ENCODE measurements around the gene TMCC3. TPM values are rescaled to one million over a fixed set of nuclear protein-coding genes. Genes with fewer than 3 reads are reported as not detected.

Gene TMCC3
- polyA plus RNA-seq, 1 donor from 2014 or later = 1.9 TPM

GRCh38 chr12:94588346-94588745 lies 62.0 kb downstream of the TMCC3 start:
- H3K4me3 ChIP-seq (ENCODE audit: low read length) = no peak overlapping the region
- H3K9me3 ChIP-seq (ENCODE audit: low read length) = no peaks in the 10 kb centered on the region
- no peaks in the 10 kb centered on the region for H4K20me1 ChIP-seq (ENCODE audit: insufficient read depth)
- TF ChIP-seq TAF1 (IDR thresholded peaks at IDR 0.05; ENCODE audit: low read depth) = no peak
- TF ChIP-seq SMC3 (conservative IDR thresholded peaks at IDR 0.05; ENCODE audit: poor library complexity) = no peak
- no peak for TF ChIP-seq RAD21 (conservative IDR thresholded peaks at IDR 0.05)
- TF ChIP-seq POLR2AphosphoS5 (IDR thresholded peaks at IDR 0.05) = no peak
- no peak for TF ChIP-seq REST (IDR thresholded peaks at IDR 0.05; ENCODE audit: borderline replicate concordance)
- no peak for TF ChIP-seq EZH2 (IDR thresholded peaks at IDR 0.05; ENCODE audit: borderline replicate concordance, insufficient read depth, low read length, poor library complexity, severe bottlenecking)
- no peak for TF ChIP-seq MXI1 (conservative IDR thresholded peaks at IDR 0.05; ENCODE audit: poor library complexity, severe bottlenecking)
- TF ChIP-seq EP300 (conservative IDR thresholded peaks at IDR 0.05; ENCODE audit: poor library complexity, severe bottlenecking) = no peak
- TF ChIP-seq CTCF (IDR thresholded peaks at IDR 0.05; ENCODE audit: poor library complexity, severe bottlenecking) = no peak
- H3K27ac ChIP-seq (ENCODE audit: low read length) = no peak overlapping the region
- H3K36me3 ChIP-seq (ENCODE audit: insufficient read depth, low read length) = no peaks in the 10 kb centered on the region
- H3F3A ChIP-seq (ENCODE audit: insufficient read depth, low read length, poor library complexity, severe bottlenecking) = no peaks in the 10 kb centered on the region
- H3K27me3 ChIP-seq (ENCODE audit: insufficient read depth, low read depth, low read length) = no peaks in the 10 kb centered on the region
- no peak overlapping the region for H3K9ac ChIP-seq (ENCODE audit: low read length)
- no peak overlapping the region for H2AFZ ChIP-seq (ENCODE audit: low read depth, low read length)
- no peaks in the 10 kb centered on the region for H3K79me2 ChIP-seq (replicated peaks; ENCODE audit: insufficient read depth, low read length)
- H3K9me2 ChIP-seq (ENCODE audit: insufficient read depth, low read length) = no peaks in the 10 kb centered on the region
- no peak overlapping the region for H3K4me2 ChIP-seq (ENCODE audit: low read length)

DNA sequence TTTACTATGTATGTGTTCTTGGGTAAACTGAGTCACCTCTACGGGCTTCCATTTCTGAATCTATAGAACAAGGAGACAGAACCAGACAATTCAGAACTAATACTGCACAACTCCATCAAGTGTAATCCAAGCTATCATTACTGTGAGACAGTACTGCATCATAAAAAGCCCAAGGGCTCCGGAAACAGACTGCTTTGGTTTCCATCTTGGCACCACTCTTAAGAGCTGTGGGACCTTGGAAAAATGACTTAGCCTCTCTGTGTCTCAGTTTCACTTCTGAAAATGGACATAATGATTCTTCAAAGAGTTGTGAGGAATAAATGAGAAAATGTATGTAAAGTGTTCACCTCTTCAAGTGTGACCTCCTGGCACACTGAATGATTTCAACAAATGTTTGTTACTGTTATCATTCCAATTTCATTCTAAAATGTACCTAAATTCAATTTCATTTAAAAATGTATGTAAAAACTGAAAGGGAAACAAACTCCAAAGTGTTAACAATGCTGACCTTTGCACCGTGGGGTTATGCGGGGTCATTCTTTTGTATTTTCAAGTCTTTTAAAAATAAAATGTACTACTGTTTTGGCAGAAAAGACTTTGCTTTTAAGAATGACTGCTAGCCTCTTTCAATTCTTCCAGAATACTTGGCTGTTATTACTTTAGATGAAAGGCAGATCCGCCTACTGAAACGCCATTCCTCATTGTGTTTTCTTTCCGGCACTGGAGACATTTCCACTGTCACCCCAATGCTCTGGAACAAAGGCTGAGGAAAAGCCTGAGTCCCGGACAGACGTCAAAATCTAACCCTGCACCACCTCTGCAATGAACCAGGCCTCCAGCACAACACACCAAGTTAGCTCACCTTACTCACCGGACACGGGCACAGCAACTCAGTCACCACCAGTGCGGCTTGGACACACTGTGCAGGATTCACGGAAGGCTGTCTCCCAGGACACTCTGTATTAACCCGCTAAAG lies 62.8 kb downstream of the TMCC3 start:
- Histone ChIP-seq H3F3A (ENCODE audit: insufficient read depth, low read length, poor library complexity, severe bottlenecking) (no peaks in the 10 kb centered on the region), H3K9me2 (ENCODE audit: insufficient read depth, low read length) (no peaks in the 10 kb centered on the region), H3K27ac (ENCODE audit: low read length) (no peak overlapping the region), H3K9me3 (ENCODE audit: low read length) (no peaks in the 10 kb centered on the region), H3K79me2 (replicated peaks; ENCODE audit: insufficient read depth, low read length) (no peaks in the 10 kb centered on the region), H2AFZ (ENCODE audit: low read depth, low read length) (no peak overlapping the region), H3K36me3 (ENCODE audit: insufficient read depth, low read length) (no peaks in the 10 kb centered on the region), H3K9ac (ENCODE audit: low read length) (no peak overlapping the region), H3K27me3 (ENCODE audit: insufficient read depth, low read depth, low read length) (no peaks in the 10 kb centered on the region), H3K4me3 (ENCODE audit: low read length) (no peak overlapping the region), H3K4me2 (ENCODE audit: low read length) (no peak overlapping the region), H4K20me1 (ENCODE audit: insufficient read depth) (no peaks in the 10 kb centered on the region)
- TF ChIP-seq REST (IDR thresholded peaks at IDR 0.05; ENCODE audit: borderline replicate concordance) = no peak
- no peak for TF ChIP-seq TAF1 (IDR thresholded peaks at IDR 0.05; ENCODE audit: low read depth)
- no peak for TF ChIP-seq CTCF (IDR thresholded peaks at IDR 0.05; ENCODE audit: poor library complexity, severe bottlenecking)
- TF ChIP-seq RAD21 (conservative IDR thresholded peaks at IDR 0.05) = no peak

Measured in neural cell (in vitro differentiated cells).